Osteoblast (primary cell): ENCODE results near the gene MTARC1. TPM values are rescaled to one million over a fixed set of nuclear protein-coding genes. Genes with fewer than 3 reads are reported as not detected.
A peak's percentile ranks its signal among the peaks of the same experiment; 100 is the strongest.

Experiments used
- DNase-seq: peaks from one replicate; pipeline ENCODE4 v3.0.0; 2011; ENCODE audit warnings: low spot score, mixed read lengths; ENCODE audit not compliant: insufficient read length; ENCODE audit errors: missing footprints
- H2AFZ ChIP-seq: 2 replicates; pipeline ENCODE4 v1.6.0; 2011; ENCODE audit warnings: mild to moderate bottlenecking, low read length
- H3K27ac ChIP-seq: 2 replicates; pipeline ENCODE4 v1.5.1; 2011; ENCODE audit warnings: mild to moderate bottlenecking, low read depth, low read length, moderate library complexity
- H3K27me3 ChIP-seq: 2 replicates; pipeline ENCODE4 v1.6.0; 2012; ENCODE audit warnings: mild to moderate bottlenecking, control low read depth, inconsistent platforms, low read length, moderate library complexity; ENCODE audit not compliant: insufficient read depth
- H3K36me3 ChIP-seq: 2 replicates; pipeline ENCODE4 v1.5.1; 2011; ENCODE audit warnings: mild to moderate bottlenecking, low read length, control low read depth, moderate library complexity; ENCODE audit not compliant: insufficient read depth
- H3K4me1 ChIP-seq: 2 replicates; pipeline ENCODE4 v1.5.1; 2011; ENCODE audit warnings: mild to moderate bottlenecking, low read length, control low read depth, moderate library complexity; ENCODE audit not compliant: insufficient read depth
- H3K4me2 ChIP-seq: 2 replicates; pipeline ENCODE4 v1.6.0; 2011; ENCODE audit warnings: mild to moderate bottlenecking, low read length; ENCODE audit not compliant: insufficient read depth
- H3K4me3 ChIP-seq: fragments of 200-600 bp; sonication (generic); 3 replicates; pipeline ENCODE4 v1.5.1; 2012; ENCODE audit warnings: mild to moderate bottlenecking, low read length, inconsistent platforms; ENCODE audit not compliant: insufficient read depth
- H3K79me2 ChIP-seq: 2 replicates; pipeline ENCODE4 v1.6.0; 2012; ENCODE audit warnings: mild to moderate bottlenecking, low read length, control low read depth, inconsistent platforms; ENCODE audit not compliant: insufficient read depth
- H3K9me3 ChIP-seq: 2 replicates; pipeline ENCODE4 v1.5.1; 2011; ENCODE audit warnings: low read depth, low read length, control low read depth
- H4K20me1 ChIP-seq: 2 replicates; pipeline ENCODE4 v1.6.0; 2012; ENCODE audit warnings: mild to moderate bottlenecking, low read length, control low read depth; ENCODE audit not compliant: insufficient read depth
- total RNA-seq: library from RNA; depleted of rRNA; stranded (reverse); fragments of >200 nt; gene quantifications from 2 replicates; pipeline ENCODE4 v1.2.3, GENCODE V29; 2012
- TF ChIP-seq, protein P1 (sequence below): IDR thresholded peaks from 2 replicates; pipeline ENCODE4 v1.5.1; 2011; ENCODE audit warnings: mild to moderate bottlenecking, low read depth, low read length, moderate library complexity; ENCODE audit errors: extremely low read depth

The MTARC1 gene
- total RNA-seq, 1 donor, result 2.9 TPM

DNA sequence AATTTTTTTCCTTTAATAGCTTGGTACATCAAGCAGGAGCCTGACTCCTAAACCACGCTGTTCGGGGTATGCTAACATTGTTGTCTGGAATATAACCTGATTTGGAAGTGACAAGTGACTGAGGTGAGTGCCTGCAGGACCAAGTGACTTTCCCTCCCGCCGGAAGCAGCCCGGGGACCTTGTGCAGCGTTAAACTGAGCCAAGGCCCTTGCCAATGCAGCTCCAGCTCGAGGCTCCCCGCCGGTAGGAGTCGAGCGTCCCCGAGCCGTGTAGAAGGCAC, 716 bp upstream of the MTARC1 start:
- Histone ChIP-seq H3K36me3 (no peaks in the 10 kb centered on the region), H3K9me3 (no peaks in the 10 kb centered on the region), H3K4me3 (peak overlapping the region; percentile 73), H3K79me2 (no peaks in the 10 kb centered on the region), H3K27me3 (no peaks in the 10 kb centered on the region), H4K20me1 (no peaks in the 10 kb centered on the region), H3K4me2 (peak overlapping the region; percentile 85), H3K4me1 (peaks cover 8% of the 10 kb centered on the region), H3K27ac (no peak overlapping the region), H2AFZ (peak overlapping the region; percentile 72)
- TF ChIP-seq, protein P1, sequence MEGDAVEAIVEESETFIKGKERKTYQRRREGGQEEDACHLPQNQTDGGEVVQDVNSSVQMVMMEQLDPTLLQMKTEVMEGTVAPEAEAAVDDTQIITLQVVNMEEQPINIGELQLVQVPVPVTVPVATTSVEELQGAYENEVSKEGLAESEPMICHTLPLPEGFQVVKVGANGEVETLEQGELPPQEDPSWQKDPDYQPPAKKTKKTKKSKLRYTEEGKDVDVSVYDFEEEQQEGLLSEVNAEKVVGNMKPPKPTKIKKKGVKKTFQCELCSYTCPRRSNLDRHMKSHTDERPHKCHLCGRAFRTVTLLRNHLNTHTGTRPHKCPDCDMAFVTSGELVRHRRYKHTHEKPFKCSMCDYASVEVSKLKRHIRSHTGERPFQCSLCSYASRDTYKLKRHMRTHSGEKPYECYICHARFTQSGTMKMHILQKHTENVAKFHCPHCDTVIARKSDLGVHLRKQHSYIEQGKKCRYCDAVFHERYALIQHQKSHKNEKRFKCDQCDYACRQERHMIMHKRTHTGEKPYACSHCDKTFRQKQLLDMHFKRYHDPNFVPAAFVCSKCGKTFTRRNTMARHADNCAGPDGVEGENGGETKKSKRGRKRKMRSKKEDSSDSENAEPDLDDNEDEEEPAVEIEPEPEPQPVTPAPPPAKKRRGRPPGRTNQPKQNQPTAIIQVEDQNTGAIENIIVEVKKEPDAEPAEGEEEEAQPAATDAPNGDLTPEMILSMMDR, result no peak
- no peak for DNase-seq

DNA sequence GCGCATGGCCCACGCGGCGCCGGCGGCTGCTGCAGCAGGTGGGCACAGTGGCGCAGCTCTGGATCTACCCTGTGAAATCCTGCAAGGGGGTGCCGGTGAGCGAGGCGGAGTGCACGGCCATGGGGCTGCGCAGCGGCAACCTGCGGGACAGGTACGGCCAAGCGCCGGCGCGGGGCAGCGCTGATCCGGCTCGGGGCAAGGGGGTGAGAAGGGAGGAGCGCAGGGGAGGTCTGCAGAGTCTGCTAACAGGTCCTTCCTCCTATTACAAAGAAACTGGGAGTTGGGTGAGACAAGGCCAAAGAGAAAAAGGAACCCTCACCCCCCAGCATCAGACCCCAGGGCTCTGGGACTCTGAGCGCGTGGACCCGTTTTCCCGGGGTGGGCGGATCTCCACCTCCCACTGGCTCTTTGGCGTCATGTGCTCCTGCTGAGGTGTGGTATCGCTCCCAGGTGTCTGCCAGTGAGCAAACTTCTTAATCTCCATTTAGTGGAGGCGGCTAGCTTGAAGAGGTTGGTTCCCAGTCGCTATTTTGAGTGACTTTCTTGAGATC, 431 bp downstream of the MTARC1 start:
- H4K20me1 ChIP-seq, result no peaks in the 10 kb centered on the region
- H3K4me3 ChIP-seq, result peak overlapping the region; percentile 73
- no peaks in the 10 kb centered on the region for H3K79me2 ChIP-seq
- H2AFZ ChIP-seq, result peak overlapping the region; percentile 72
- H3K27me3 ChIP-seq, result no peaks in the 10 kb centered on the region
- H3K27ac ChIP-seq, result no peak overlapping the region
- peak; percentile 62 for DNase-seq
- peaks cover 8% of the 10 kb centered on the region for H3K4me1 ChIP-seq
- TF ChIP-seq, protein P1, result no peak
- peak overlapping the region; percentile 85 for H3K4me2 ChIP-seq
- no peaks in the 10 kb centered on the region for H3K9me3 ChIP-seq
- H3K36me3 ChIP-seq, result no peaks in the 10 kb centered on the region

DNA sequence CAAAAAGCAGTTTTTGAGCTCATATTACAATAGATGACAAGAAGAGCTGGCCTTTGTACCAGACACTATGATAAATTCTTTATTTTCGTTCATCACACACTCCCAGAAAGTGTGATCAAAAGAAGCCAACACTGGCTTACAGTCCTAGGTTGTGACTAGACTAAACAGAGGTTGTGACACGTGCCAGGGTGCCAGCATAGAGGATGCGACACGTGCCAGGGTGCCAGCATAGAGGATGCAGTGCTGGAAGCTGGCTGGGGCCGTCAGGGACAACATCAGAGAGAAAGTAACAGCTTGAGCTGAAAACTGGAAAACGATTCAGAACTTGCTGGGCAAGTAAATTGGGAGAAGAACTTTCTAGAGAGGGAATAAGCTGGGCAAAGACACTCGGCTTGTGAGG, 2.2 kb downstream of the MTARC1 start:
- Histone ChIP-seq H3K9me3 (no peaks in the 10 kb centered on the region), H4K20me1 (no peaks in the 10 kb centered on the region), H3K27ac (no peak overlapping the region), H3K36me3 (no peaks in the 10 kb centered on the region), H2AFZ (no peak overlapping the region), H3K27me3 (no peaks in the 10 kb centered on the region), H3K4me1 (peaks cover 8% of the 10 kb centered on the region), H3K4me3 (no peak overlapping the region), H3K79me2 (no peaks in the 10 kb centered on the region), H3K4me2 (no peak overlapping the region)
- no peak for DNase-seq
- TF ChIP-seq, protein P1, result no peak

DNA sequence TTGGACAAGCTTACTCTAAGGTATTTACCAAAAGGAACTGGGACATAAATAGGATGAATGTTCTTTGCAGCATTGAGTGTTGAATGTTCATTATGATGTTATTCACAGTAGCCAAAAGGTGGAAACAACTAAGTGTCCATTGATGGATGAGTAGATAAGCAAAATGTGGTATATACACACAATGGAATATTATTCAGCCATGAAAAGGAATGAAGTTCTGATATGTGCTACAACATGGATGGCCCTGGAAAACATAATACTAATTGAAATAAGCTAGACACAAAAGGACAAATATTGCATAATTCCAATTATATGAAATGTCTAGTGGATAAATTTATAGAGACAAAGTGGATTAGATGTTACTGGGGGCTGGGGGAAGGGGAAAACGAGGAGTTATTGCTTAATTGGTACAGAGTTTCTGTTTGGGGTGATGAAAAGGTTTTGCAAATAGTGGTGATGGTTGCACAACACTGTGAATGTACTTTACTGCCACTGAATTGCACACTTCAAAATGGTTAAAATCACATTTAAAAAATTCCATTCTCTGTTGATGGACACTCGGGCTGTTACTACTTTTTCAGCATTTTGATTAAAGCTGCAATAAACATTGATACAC, 2.9 kb downstream of the MTARC1 start:
- H2AFZ ChIP-seq, result no peak overlapping the region
- H3K79me2 ChIP-seq, result no peaks in the 10 kb centered on the region
- no peak overlapping the region for H3K4me3 ChIP-seq
- H3K4me1 ChIP-seq, result peaks cover 8% of the 10 kb centered on the region
- no peaks in the 10 kb centered on the region for H3K27me3 ChIP-seq
- no peak for DNase-seq
- H3K36me3 ChIP-seq, result no peaks in the 10 kb centered on the region
- no peak overlapping the region for H3K4me2 ChIP-seq
- H3K27ac ChIP-seq, result no peak overlapping the region
- H4K20me1 ChIP-seq, result no peaks in the 10 kb centered on the region
- H3K9me3 ChIP-seq, result no peaks in the 10 kb centered on the region
- TF ChIP-seq, protein P1, result no peak
